GM12878 (cell line): ENCODE results near the gene YIF1B. TPM values are rescaled to one million over a fixed set of nuclear protein-coding genes. Genes with fewer than 3 reads are reported as not detected.
"Not testable (repeated sequence)": the region's sequence is repeated elsewhere in the genome, so short reads cannot be mapped to it uniquely, and the experiment has no call there.

ENCODE experiments used
- ATAC-seq: fragments of 200-7000 bp; cut with Tn5 transposase; 3 replicates; pipeline ENCODE4 v1.9.1; 2020; ENCODE audit warnings: mild to moderate bottlenecking, moderate library complexity
- BruUV-seq: library from RNA; stranded (reverse); fragments of 400-500 nt; replicated peaks from 2 replicates; lab custom pipeline; 2021; lab: Mats Ljungman, UMichigan
- CTCF ChIA-PET: fragments of 300-600 bp; sonication (Branson Sonifier 250); formaldehyde crosslinking; extraction: SDS; loops from one replicate; lab custom pipeline; 2021; ENCODE audit warnings: inconsistent platforms; lab: Yijun Ruan, JAX
- POLR2A ChIA-PET: fragments of 350-600 bp; formaldehyde crosslinking; extraction: SDS; loops from one replicate; lab custom pipeline; 2021; ENCODE audit warnings: inconsistent platforms; lab: Charles Lee
- RAD21 ChIA-PET: fragments of 300-600 bp; sonication (Branson Sonifier 250); formaldehyde crosslinking; loops from one replicate; lab custom pipeline; 2023; ENCODE audit warnings: antibody characterized with exemption; ENCODE audit not compliant: unreplicated experiment; lab: Charles Lee
- SMC1A ChIA-PET: fragments of 300-600 bp; sonication (Branson Sonifier 250); formaldehyde crosslinking; loops from one replicate; lab custom pipeline; 2023; ENCODE audit not compliant: unreplicated experiment, uncharacterized antibody; lab: Charles Lee
- DNase-seq: peaks from one replicate; pipeline ENCODE4 v3.0.0-alpha.2; 2011; ENCODE audit warnings: low read depth, low spot score
- FAIRE-seq: peaks from 3 replicates; lab custom pipeline; 2011; peaks lifted over from hg19 to GRCh38; lab: Jason Lieb, UNC
- H2AFZ ChIP-seq: 2 replicates; pipeline ENCODE4 v1.6.0; 2011; ENCODE audit warnings: low read depth, low read length, control low read depth; ENCODE audit not compliant: control insufficient read depth
- H3K27ac ChIP-seq: 2 replicates; pipeline ENCODE4 v1.5.1; 2011; ENCODE audit warnings: control low read depth; ENCODE audit not compliant: control insufficient read depth, insufficient read depth
- H3K27me3 ChIP-seq, 2 experiments: replicated peaks in 1 of 2; 2 replicates each; pipeline versions ENCODE4 v1.6.0 to v1.6.1; 2011; ENCODE audit warnings: low read length in 1 of 2; ENCODE audit not compliant: control insufficient read depth in 2 of 2, insufficient read depth in 2 of 2
- H3K36me3 ChIP-seq, 2 experiments: 2 replicates each; pipeline ENCODE4 v1.5.1; 2011; ENCODE audit warnings: low read length in 1 of 2; ENCODE audit not compliant: control insufficient read depth in 2 of 2, insufficient read depth in 2 of 2
- H3K4me1 ChIP-seq: 2 replicates; pipeline ENCODE4 v1.6.1; 2011; ENCODE audit warnings: mild to moderate bottlenecking, low read length, moderate library complexity, mixed read lengths; ENCODE audit not compliant: control insufficient read depth, insufficient read depth
- H3K4me2 ChIP-seq: 2 replicates; pipeline ENCODE4 v1.6.0; 2011; ENCODE audit warnings: control low read depth; ENCODE audit not compliant: control insufficient read depth, insufficient read depth
- H3K4me3 ChIP-seq: fragments of 200-600 bp; sonication (generic); 2 replicates; pipeline ENCODE4 v1.5.1; 2016
- H3K79me2 ChIP-seq: 2 replicates; pipeline ENCODE4 v1.6.0; 2011; ENCODE audit warnings: low read length; ENCODE audit not compliant: control insufficient read depth, insufficient read depth
- H3K9ac ChIP-seq: 2 replicates; pipeline ENCODE4 v1.8.0; 2011; ENCODE audit warnings: low read length, control low read depth, mixed read lengths; ENCODE audit not compliant: control insufficient read depth, insufficient read depth
- H3K9me3 ChIP-seq: replicated peaks from 3 replicates; pipeline ENCODE4 v1.5.1; 2011; ENCODE audit warnings: mild to moderate bottlenecking, low read length; ENCODE audit not compliant: control insufficient read depth, insufficient read depth
- H4K20me1 ChIP-seq: 2 replicates; pipeline ENCODE4 v1.6.0; 2011; ENCODE audit not compliant: control insufficient read depth, insufficient read depth
- FOXM1 ChIP-seq: IDR thresholded peaks from 2 replicates; pipeline ENCODE4 v1.6.1; 2012; ENCODE audit warnings: low read depth, mild to moderate bottlenecking, inconsistent platforms, low read length, moderate library complexity
- MEF2B ChIP-seq: fragments of 450-650 bp; IDR thresholded peaks from 2 replicates; pipeline ENCODE4 v1.6.1; 2018; ENCODE audit warnings: mild to moderate bottlenecking, moderate library complexity; ENCODE audit not compliant: partially characterized antibody, poor library complexity, severe bottlenecking
- MTA3 ChIP-seq: IDR thresholded peaks from 2 replicates; pipeline ENCODE4 v1.6.1; 2012; ENCODE audit warnings: low read length, inconsistent platforms, borderline replicate concordance
- NR2F1 ChIP-seq: fragments of 450-650 bp; conservative IDR thresholded peaks from 2 replicates; pipeline ENCODE4 v1.6.1; 2017; ENCODE audit warnings: mild to moderate bottlenecking
- NRF1 ChIP-seq: conservative IDR thresholded peaks from 2 replicates; pipeline ENCODE4 v1.6.1; 2011; ENCODE audit warnings: mild to moderate bottlenecking, low read depth, low read length, improper control_type of control experiment
- PAX5 ChIP-seq: IDR thresholded peaks from 2 replicates; pipeline ENCODE4 v1.6.1; 2011; ENCODE audit warnings: low read depth, low read length, borderline replicate concordance
- WGBS: methylation state at CpG from one replicate; pipeline ENCODE4 v1.1.6; 2016; ENCODE audit warnings: low lambda C conversion rate; ENCODE audit not compliant: insufficient replicate concordance, insufficient coverage; ENCODE audit errors: missing lambda C conversion rate; 5-methylcytosine and 5-hydroxymethylcytosine counted together
- in situ Hi-C: fragments of 300-500 bp; cut with MboI; formaldehyde crosslinking; loops from 9 replicates; pipeline ENCODE4 v1.14.3; 2018; ENCODE audit warnings: mixed read lengths
- intact Hi-C: fragments of 100-400 bp; cut with micrococcal nuclease; formaldehyde crosslinking; loops from one replicate; pipeline ENCODE4 v1.14.2; 2022; ENCODE audit not compliant: unreplicated experiment
- polyA plus RNA-seq, 11 experiments: library from polyadenylated mRNA; depleted of rRNA in 4 of 11; unstranded in 6 of 11; stranded (reverse) in 5 of 11; fragments of >200 nt; fragmentation: Nextera tagmentation in 4 of 11; fragmentation: Illumina TruSeq in 1 of 11; extraction: Ambion mirVana in 4 of 11; extraction: Trizol in 1 of 11; gene quantifications; 1 replicate in 1 of 11; 2 replicates in 10 of 11; pipeline versions ENCODE4 v1.2.1 to v1.2.3, GENCODE V29; 2011 to 2016; ENCODE audit warnings: inconsistent platforms in 2 of 11, missing spikeins in 2 of 11, low read depth in 1 of 11
- total RNA-seq, 4 experiments: library from RNA; depleted of rRNA in 3 of 4; stranded (reverse); fragments of >200 nt in 3 of 4; fragmentation: Illumina TruSeq in 1 of 4; extraction: Trizol in 1 of 4; gene quantifications; 2 replicates each; pipeline versions ENCODE4 v1.2.1 to v1.2.3, GENCODE V29; 2013 to 2021

Gene YIF1B
- total and polyA plus RNA-seq, 10 of the 15 experiments (the other 5 are each of a cell fraction or from before 2014, with no cell fraction given): 1.3 to 106 (median 53.5) TPM

GRCh38 chr19:38340927-38341326, 25.2 kb upstream of the YIF1B start (continued):
- TF ChIP-seq NRF1 (no peak), FOXM1 (no peak), PAX5 (no peak), MTA3 (no peak), MEF2B (no peak)

- TSS peak; percentile 56 for BruUV-seq
- POLR2A ChIA-PET: interaction anchor here (0.9 kb wide), 1 partner anchor 35 kb away, joined by 3 read pairs; the partner anchor contains the start of gene PSMD8
- RAD21 ChIA-PET: interaction anchor here (0.8 to 2.1 kb wide), 2 partner anchors 35 to 37 kb away, joined by 4 to 8 read pairs; partner anchors contain the start of gene PSMD8
- H3K4me2 ChIP-seq, H3K4me3 ChIP-seq, DNase-seq, H3K79me2 ChIP-seq, intact Hi-C loops, H4K20me1 ChIP-seq, FAIRE-seq, H3K27ac ChIP-seq, H3K27me3 ChIP-seq, H2AFZ ChIP-seq, H3K4me1 ChIP-seq, H3K36me3 ChIP-seq, H3K9me3 ChIP-seq, ATAC-seq, H3K9ac ChIP-seq: not testable (repeated sequence)
- TF ChIP-seq NR2F1: 0 out of 2 replicates have a peak, but pooled peaks have one; percentile 20
- CTCF ChIA-PET: interaction anchor here (0.6 to 1.0 kb wide), 2 partner anchors 15 to 35 kb away, joined by 3 to 4 read pairs; partner anchors contain the start of gene PSMD8
- in situ Hi-C loops: loop anchor here (5.0 kb wide), 1 partner anchor 33 kb away; the partner anchor contains the start of gene PSMD8
- SMC1A ChIA-PET: interaction anchor here (1.5 kb wide), 1 partner anchor 95 kb away, joined by 3 read pairs; no protein-coding TSS in a partner anchor
- 95% methylated on average over 4 of the region's 4 CpGs for WGBS
Measured at GRCh38 chr19:38339011-38339410, 23.3 kb upstream of the YIF1B start.
